Activated naive CD8-positive, alpha-beta T cell treated with anti-CD3 and anti-CD28 coated beads for 36 hours (primary cell): ENCODE data around the gene CYP4B1. TPM values are rescaled to one million over a fixed set of nuclear protein-coding genes. Genes with fewer than 3 reads are reported as not detected.

ENCODE experiments used
- DNase-seq: peaks from one replicate; pipeline ENCODE4 v3.0.0; 2021
- H3K27ac Mint-ChIP-seq: one replicate; pipeline ENCODE4 v1.8.0; 2022; ENCODE audit warnings: mild to moderate bottlenecking, moderate library complexity, mixed read lengths
- H3K27me3 Mint-ChIP-seq: one replicate; pipeline ENCODE4 v1.8.0; 2022; ENCODE audit warnings: mild to moderate bottlenecking, mixed read lengths
- H3K36me3 Mint-ChIP-seq: one replicate; pipeline ENCODE4 v1.8.0; 2021; ENCODE audit warnings: mild to moderate bottlenecking, mixed read lengths
- H3K4me1 Mint-ChIP-seq: one replicate; pipeline ENCODE4 v1.8.0; 2021; ENCODE audit warnings: mixed read lengths
- H3K4me3 Mint-ChIP-seq: one replicate; pipeline ENCODE4 v1.8.0; 2022; ENCODE audit warnings: mild to moderate bottlenecking, moderate library complexity, mixed read lengths
- H3K9me3 Mint-ChIP-seq: one replicate; pipeline ENCODE4 v1.8.0; 2022; ENCODE audit warnings: mixed read lengths
- total RNA-seq, 2 experiments: library from RNA; stranded (reverse); gene quantifications; one replicate each; pipeline ENCODE4 v1.2.3, GENCODE V29; 2021

The CYP4B1 gene
- total RNA-seq, 2 experiments from 2014 or later: not detected

- no peak for DNase-seq
- H3K27ac Mint-ChIP-seq: no peak overlapping the region
- H3K27me3 Mint-ChIP-seq: peaks cover 4% of the 10 kb centered on the region
- no peak overlapping the region for H3K4me3 Mint-ChIP-seq
- no peaks in the 10 kb centered on the region for H3K4me1 Mint-ChIP-seq
- no peaks in the 10 kb centered on the region for H3K36me3 Mint-ChIP-seq
- H3K9me3 Mint-ChIP-seq: peaks cover 3% of the 10 kb centered on the region
Measured at GRCh38 chr1:46805755-46806154, 6.9 kb downstream of the CYP4B1 start.

GRCh38 chr1:46806196-46807020, 7.6 kb downstream of the CYP4B1 start:
- Mint-ChIP-seq H3K4me1 (no peaks in the 10 kb centered on the region), H3K27me3 (peaks cover 4% of the 10 kb centered on the region), H3K27ac (no peak overlapping the region), H3K9me3 (peaks cover 3% of the 10 kb centered on the region), H3K4me3 (no peak overlapping the region), H3K36me3 (no peaks in the 10 kb centered on the region)
- no peak for DNase-seq

- peaks cover 3% of the 10 kb centered on the region for H3K9me3 Mint-ChIP-seq
- no peak overlapping the region for H3K4me3 Mint-ChIP-seq
- no peaks in the 10 kb centered on the region for H3K36me3 Mint-ChIP-seq
- no peaks in the 10 kb centered on the region for H3K4me1 Mint-ChIP-seq
- DNase-seq: no peak
- no peak overlapping the region for H3K27ac Mint-ChIP-seq
- peaks cover 4% of the 10 kb centered on the region for H3K27me3 Mint-ChIP-seq
Measured at GRCh38 chr1:46807046-46807972, 8.5 kb downstream of the CYP4B1 start.

GRCh38 chr1:46809071-46809470, 10.2 kb downstream of the CYP4B1 start:
- Mint-ChIP-seq H3K9me3 (peaks cover 3% of the 10 kb centered on the region), H3K4me3 (no peak overlapping the region), H3K4me1 (no peaks in the 10 kb centered on the region), H3K27me3 (peaks cover 4% of the 10 kb centered on the region), H3K27ac (no peak overlapping the region), H3K36me3 (no peaks in the 10 kb centered on the region)
- no peak for DNase-seq

- Mint-ChIP-seq H3K9me3 (peaks cover 3% of the 10 kb centered on the region), H3K4me3 (no peak overlapping the region), H3K4me1 (no peaks in the 10 kb centered on the region), H3K36me3 (no peaks in the 10 kb centered on the region), H3K27me3 (peaks cover 4% of the 10 kb centered on the region), H3K27ac (no peak overlapping the region)
- no peak for DNase-seq
Measured at GRCh38 chr1:46809904-46810303, 11.1 kb downstream of the CYP4B1 start.

- Mint-ChIP-seq H3K4me3 (no peak overlapping the region), H3K27ac (no peak overlapping the region), H3K36me3 (no peaks in the 10 kb centered on the region), H3K9me3 (peaks cover 3% of the 10 kb centered on the region), H3K27me3 (peaks cover 4% of the 10 kb centered on the region), H3K4me1 (no peaks in the 10 kb centered on the region)
- DNase-seq: no peak
Measured at GRCh38 chr1:46810596-46810995, 11.8 kb downstream of the CYP4B1 start.

- Mint-ChIP-seq H3K27me3 (peaks cover 4% of the 10 kb centered on the region), H3K36me3 (no peaks in the 10 kb centered on the region), H3K27ac (no peak overlapping the region), H3K4me1 (no peaks in the 10 kb centered on the region), H3K9me3 (peaks cover 3% of the 10 kb centered on the region), H3K4me3 (no peak overlapping the region)
- DNase-seq: no peak
Measured at GRCh38 chr1:46811053-46811452, 12.2 kb downstream of the CYP4B1 start.

- H3K9me3 Mint-ChIP-seq: peaks cover 3% of the 10 kb centered on the region
- H3K27me3 Mint-ChIP-seq: peaks cover 4% of the 10 kb centered on the region
- H3K36me3 Mint-ChIP-seq: no peaks in the 10 kb centered on the region
- no peak for DNase-seq
- no peak overlapping the region for H3K4me3 Mint-ChIP-seq
- no peak overlapping the region for H3K27ac Mint-ChIP-seq
- no peaks in the 10 kb centered on the region for H3K4me1 Mint-ChIP-seq
Measured at GRCh38 chr1:46812065-46812963, 13.5 kb downstream of the CYP4B1 start.

GRCh38 chr1:46812996-46813857, 14.4 kb downstream of the CYP4B1 start:
- Mint-ChIP-seq H3K36me3 (no peaks in the 10 kb centered on the region), H3K27ac (no peak overlapping the region), H3K4me1 (no peaks in the 10 kb centered on the region), H3K4me3 (no peak overlapping the region), H3K9me3 (no peaks in the 10 kb centered on the region), H3K27me3 (no peaks in the 10 kb centered on the region)
- no peak for DNase-seq

GRCh38 chr1:46813858-46814396, 15.1 kb downstream of the CYP4B1 start:
- H3K27ac Mint-ChIP-seq: no peak overlapping the region
- H3K4me1 Mint-ChIP-seq: no peaks in the 10 kb centered on the region
- DNase-seq: no peak
- no peak overlapping the region for H3K4me3 Mint-ChIP-seq
- no peaks in the 10 kb centered on the region for H3K36me3 Mint-ChIP-seq
- no peaks in the 10 kb centered on the region for H3K9me3 Mint-ChIP-seq
- no peaks in the 10 kb centered on the region for H3K27me3 Mint-ChIP-seq

- H3K9me3 Mint-ChIP-seq: no peaks in the 10 kb centered on the region
- no peak for DNase-seq
- no peaks in the 10 kb centered on the region for H3K4me1 Mint-ChIP-seq
- H3K27me3 Mint-ChIP-seq: peaks cover 4% of the 10 kb centered on the region
- no peaks in the 10 kb centered on the region for H3K36me3 Mint-ChIP-seq
- H3K27ac Mint-ChIP-seq: no peak overlapping the region
- no peak overlapping the region for H3K4me3 Mint-ChIP-seq
Measured at GRCh38 chr1:46815133-46815532, 16.3 kb downstream of the CYP4B1 start.

GRCh38 chr1:46816930-46817329, 18.1 kb downstream of the CYP4B1 start:
- peaks cover 5% of the 10 kb centered on the region for H3K27me3 Mint-ChIP-seq
- no peaks in the 10 kb centered on the region for H3K36me3 Mint-ChIP-seq
- no peaks in the 10 kb centered on the region for H3K4me1 Mint-ChIP-seq
- H3K27ac Mint-ChIP-seq: no peak overlapping the region
- DNase-seq: no peak
- no peaks in the 10 kb centered on the region for H3K9me3 Mint-ChIP-seq
- H3K4me3 Mint-ChIP-seq: no peak overlapping the region

GRCh38 chr1:46817814-46818213, 19.0 kb downstream of the CYP4B1 start:
- peaks cover 5% of the 10 kb centered on the region for H3K27me3 Mint-ChIP-seq

GRCh38 chr1:46818591-46818990, 19.7 kb downstream of the CYP4B1 start:
- Mint-ChIP-seq H3K27me3 (peaks cover 5% of the 10 kb centered on the region), H3K4me1 (no peaks in the 10 kb centered on the region), H3K9me3 (no peaks in the 10 kb centered on the region), H3K36me3 (no peaks in the 10 kb centered on the region), H3K27ac (no peak overlapping the region), H3K4me3 (no peak overlapping the region)
- DNase-seq: no peak

More at GRCh38 chr1:46817814-46818213, 19.0 kb downstream of the CYP4B1 start:
- Mint-ChIP-seq H3K4me3 (no peak overlapping the region), H3K27ac (no peak overlapping the region), H3K4me1 (no peaks in the 10 kb centered on the region), H3K36me3 (no peaks in the 10 kb centered on the region), H3K9me3 (no peaks in the 10 kb centered on the region)
- DNase-seq: no peak
